ENCODE measurements around the gene RFNG. TPM values are rescaled to one million over a fixed set of nuclear protein-coding genes. Genes with fewer than 3 reads are reported as not detected.

RFNG gene
- total and polyA plus RNA-seq, 2 of the 13 experiments (the other 11 are each of a cell fraction or from before 2014, with no cell fraction given) = 61.4 to 64.0 TPM

GRCh38 chr17:82022981-82023446 lies 28.6 kb downstream of the RFNG start, which contains the start of gene LRRC45 (continued):
- no peak for TF ChIP-seq TRIM22 (IDR thresholded peaks at IDR 0.05)
- TF ChIP-seq HOXA9 (CRISPR knock-in tag; IDR thresholded peaks at IDR 0.05; ENCODE audit: borderline replicate concordance) = no peak; the same call in 1 of the 2 replicates
- TF ChIP-seq, protein P1, sequence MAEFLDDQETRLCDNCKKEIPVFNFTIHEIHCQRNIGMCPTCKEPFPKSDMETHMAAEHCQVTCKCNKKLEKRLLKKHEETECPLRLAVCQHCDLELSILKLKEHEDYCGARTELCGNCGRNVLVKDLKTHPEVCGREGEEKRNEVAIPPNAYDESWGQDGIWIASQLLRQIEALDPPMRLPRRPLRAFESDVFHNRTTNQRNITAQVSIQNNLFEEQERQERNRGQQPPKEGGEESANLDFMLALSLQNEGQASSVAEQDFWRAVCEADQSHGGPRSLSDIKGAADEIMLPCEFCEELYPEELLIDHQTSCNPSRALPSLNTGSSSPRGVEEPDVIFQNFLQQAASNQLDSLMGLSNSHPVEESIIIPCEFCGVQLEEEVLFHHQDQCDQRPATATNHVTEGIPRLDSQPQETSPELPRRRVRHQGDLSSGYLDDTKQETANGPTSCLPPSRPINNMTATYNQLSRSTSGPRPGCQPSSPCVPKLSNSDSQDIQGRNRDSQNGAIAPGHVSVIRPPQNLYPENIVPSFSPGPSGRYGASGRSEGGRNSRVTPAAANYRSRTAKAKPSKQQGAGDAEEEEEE (CRISPR knock-in tag; IDR thresholded peaks at IDR 0.05; ENCODE audit: borderline replicate concordance) = no peak
- TF ChIP-seq ESRRA (CRISPR knock-in tag; IDR thresholded peaks at IDR 0.05; ENCODE audit: low read depth) = no peak
- no peak for TF ChIP-seq HDAC1 (CRISPR knock-in tag; IDR thresholded peaks at IDR 0.05)
- TF ChIP-seq ZSCAN31 (CRISPR knock-in tag; IDR thresholded peaks at IDR 0.05; ENCODE audit: low read depth) = no peak
- TF ChIP-seq, protein P2, sequence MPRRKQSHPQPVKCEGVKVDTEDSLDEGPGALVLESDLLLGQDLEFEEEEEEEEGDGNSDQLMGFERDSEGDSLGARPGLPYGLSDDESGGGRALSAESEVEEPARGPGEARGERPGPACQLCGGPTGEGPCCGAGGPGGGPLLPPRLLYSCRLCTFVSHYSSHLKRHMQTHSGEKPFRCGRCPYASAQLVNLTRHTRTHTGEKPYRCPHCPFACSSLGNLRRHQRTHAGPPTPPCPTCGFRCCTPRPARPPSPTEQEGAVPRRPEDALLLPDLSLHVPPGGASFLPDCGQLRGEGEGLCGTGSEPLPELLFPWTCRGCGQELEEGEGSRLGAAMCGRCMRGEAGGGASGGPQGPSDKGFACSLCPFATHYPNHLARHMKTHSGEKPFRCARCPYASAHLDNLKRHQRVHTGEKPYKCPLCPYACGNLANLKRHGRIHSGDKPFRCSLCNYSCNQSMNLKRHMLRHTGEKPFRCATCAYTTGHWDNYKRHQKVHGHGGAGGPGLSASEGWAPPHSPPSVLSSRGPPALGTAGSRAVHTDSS (CRISPR knock-in tag; conservative IDR thresholded peaks at IDR 0.05) = no peak
- no peak for TF ChIP-seq ZBTB46 (CRISPR knock-in tag; IDR thresholded peaks at IDR 0.05; ENCODE audit: borderline replicate concordance)
- TF ChIP-seq ZNF343 (CRISPR knock-in tag; IDR thresholded peaks at IDR 0.05) = peak; percentile 16; the same call in 1 of the 2 replicates
- TF ChIP-seq HMG20A (CRISPR knock-in tag; IDR thresholded peaks at IDR 0.05; ENCODE audit: borderline replicate concordance) = no peak
- TF ChIP-seq ZKSCAN8 (CRISPR knock-in tag; IDR thresholded peaks at IDR 0.05; ENCODE audit: borderline replicate concordance) = no peak
- peak; percentile 60; the same call in 1 of the 2 replicates for TF ChIP-seq ELF3 (CRISPR knock-in tag; IDR thresholded peaks at IDR 0.05)
- TF ChIP-seq, protein P3, sequence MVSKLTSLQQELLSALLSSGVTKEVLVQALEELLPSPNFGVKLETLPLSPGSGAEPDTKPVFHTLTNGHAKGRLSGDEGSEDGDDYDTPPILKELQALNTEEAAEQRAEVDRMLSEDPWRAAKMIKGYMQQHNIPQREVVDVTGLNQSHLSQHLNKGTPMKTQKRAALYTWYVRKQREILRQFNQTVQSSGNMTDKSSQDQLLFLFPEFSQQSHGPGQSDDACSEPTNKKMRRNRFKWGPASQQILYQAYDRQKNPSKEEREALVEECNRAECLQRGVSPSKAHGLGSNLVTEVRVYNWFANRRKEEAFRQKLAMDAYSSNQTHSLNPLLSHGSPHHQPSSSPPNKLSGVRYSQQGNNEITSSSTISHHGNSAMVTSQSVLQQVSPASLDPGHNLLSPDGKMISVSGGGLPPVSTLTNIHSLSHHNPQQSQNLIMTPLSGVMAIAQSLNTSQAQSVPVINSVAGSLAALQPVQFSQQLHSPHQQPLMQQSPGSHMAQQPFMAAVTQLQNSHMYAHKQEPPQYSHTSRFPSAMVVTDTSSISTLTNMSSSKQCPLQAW (CRISPR knock-in tag; IDR thresholded peaks at IDR 0.05) = 0 out of 2 replicates have a peak, but pooled peaks have one; percentile 22
- no peak; the same call in 1 of the 2 replicates for TF ChIP-seq ZMAT3 (CRISPR knock-in tag; conservative IDR thresholded peaks at IDR 0.05)
- TF ChIP-seq, protein P4, sequence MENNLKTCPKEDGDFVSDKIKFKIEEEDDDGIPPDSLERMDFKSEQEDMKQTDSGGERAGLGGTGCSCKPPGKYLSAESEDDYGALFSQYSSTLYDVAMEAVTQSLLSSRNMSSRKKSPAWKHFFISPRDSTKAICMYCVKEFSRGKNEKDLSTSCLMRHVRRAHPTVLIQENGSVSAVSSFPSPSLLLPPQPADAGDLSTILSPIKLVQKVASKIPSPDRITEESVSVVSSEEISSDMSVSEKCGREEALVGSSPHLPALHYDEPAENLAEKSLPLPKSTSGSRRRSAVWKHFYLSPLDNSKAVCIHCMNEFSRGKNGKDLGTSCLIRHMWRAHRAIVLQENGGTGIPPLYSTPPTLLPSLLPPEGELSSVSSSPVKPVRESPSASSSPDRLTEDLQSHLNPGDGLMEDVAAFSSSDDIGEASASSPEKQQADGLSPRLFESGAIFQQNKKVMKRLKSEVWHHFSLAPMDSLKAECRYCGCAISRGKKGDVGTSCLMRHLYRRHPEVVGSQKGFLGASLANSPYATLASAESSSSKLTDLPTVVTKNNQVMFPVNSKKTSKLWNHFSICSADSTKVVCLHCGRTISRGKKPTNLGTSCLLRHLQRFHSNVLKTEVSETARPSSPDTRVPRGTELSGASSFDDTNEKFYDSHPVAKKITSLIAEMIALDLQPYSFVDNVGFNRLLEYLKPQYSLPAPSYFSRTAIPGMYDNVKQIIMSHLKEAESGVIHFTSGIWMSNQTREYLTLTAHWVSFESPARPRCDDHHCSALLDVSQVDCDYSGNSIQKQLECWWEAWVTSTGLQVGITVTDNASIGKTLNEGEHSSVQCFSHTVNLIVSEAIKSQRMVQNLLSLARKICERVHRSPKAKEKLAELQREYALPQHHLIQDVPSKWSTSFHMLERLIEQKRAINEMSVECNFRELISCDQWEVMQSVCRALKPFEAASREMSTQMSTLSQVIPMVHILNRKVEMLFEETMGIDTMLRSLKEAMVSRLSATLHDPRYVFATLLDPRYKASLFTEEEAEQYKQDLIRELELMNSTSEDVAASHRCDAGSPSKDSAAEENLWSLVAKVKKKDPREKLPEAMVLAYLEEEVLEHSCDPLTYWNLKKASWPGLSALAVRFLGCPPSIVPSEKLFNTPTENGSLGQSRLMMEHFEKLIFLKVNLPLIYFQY (CRISPR knock-in tag; IDR thresholded peaks at IDR 0.05; ENCODE audit: borderline replicate concordance) = no peak
- no peak for TF ChIP-seq KDM6A (CRISPR knock-in tag; IDR thresholded peaks at IDR 0.05; ENCODE audit: low read depth)
- TF ChIP-seq ZBTB42 (CRISPR knock-in tag; IDR thresholded peaks at IDR 0.05) = no peak
- TF ChIP-seq GABPB1 (CRISPR knock-in tag; IDR thresholded peaks at IDR 0.05) = peak; percentile 77
